Hepatocyte (in vitro differentiated cells): ENCODE measurements around the gene RAB11FIP5.
A peak's percentile ranks its signal among the peaks of the same experiment; 100 is the strongest.

Experiments
- EZH2 ChIP-seq: fragments of 200-600 bp; sonication (generic); IDR thresholded peaks from 2 replicates; pipeline ENCODE4 v1.6.1; 2016; ENCODE audit warnings: antibody characterized with exemption, mild to moderate bottlenecking, borderline replicate concordance
- EZH2phosphoT487 ChIP-seq: fragments of 200-600 bp; sonication (generic); IDR thresholded peaks from one replicate; pipeline ENCODE4 v1.6.1; 2018; ENCODE audit warnings: antibody characterized with exemption, mild to moderate bottlenecking, low read depth, moderate library complexity; ENCODE audit not compliant: unreplicated experiment, severe bottlenecking
- TF ChIP-seq, protein P1 (sequence below): fragments of 200-600 bp; sonication (generic); IDR thresholded peaks from 2 replicates; pipeline ENCODE4 v1.5.1; 2016; ENCODE audit warnings: antibody characterized with exemption, mild to moderate bottlenecking; ENCODE audit not compliant: poor library complexity

DNA sequence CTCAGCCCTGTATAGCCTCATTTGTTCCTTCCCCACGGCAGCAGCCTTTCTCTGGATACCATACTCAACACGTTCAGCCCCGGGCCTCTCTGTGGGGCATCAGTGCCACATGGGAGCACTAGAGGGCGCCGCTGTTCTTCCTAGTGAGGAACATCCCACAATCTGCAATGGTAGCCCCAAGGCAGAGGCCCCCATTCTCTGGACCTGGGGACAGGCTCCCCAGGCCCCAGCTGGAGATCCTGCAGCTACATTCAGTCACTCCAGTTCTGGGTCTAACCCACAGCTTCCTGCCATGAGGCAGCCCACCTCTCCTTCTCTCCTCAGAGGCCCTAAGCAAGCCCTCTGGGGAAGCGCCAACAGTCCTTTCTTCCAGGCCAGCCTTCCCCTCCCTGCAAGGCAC lies 27.1 kb downstream of the RAB11FIP5 start:
- TF ChIP-seq, protein P1, sequence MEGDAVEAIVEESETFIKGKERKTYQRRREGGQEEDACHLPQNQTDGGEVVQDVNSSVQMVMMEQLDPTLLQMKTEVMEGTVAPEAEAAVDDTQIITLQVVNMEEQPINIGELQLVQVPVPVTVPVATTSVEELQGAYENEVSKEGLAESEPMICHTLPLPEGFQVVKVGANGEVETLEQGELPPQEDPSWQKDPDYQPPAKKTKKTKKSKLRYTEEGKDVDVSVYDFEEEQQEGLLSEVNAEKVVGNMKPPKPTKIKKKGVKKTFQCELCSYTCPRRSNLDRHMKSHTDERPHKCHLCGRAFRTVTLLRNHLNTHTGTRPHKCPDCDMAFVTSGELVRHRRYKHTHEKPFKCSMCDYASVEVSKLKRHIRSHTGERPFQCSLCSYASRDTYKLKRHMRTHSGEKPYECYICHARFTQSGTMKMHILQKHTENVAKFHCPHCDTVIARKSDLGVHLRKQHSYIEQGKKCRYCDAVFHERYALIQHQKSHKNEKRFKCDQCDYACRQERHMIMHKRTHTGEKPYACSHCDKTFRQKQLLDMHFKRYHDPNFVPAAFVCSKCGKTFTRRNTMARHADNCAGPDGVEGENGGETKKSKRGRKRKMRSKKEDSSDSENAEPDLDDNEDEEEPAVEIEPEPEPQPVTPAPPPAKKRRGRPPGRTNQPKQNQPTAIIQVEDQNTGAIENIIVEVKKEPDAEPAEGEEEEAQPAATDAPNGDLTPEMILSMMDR, result peak; percentile 94
- TF ChIP-seq EZH2 (no peak), EZH2phosphoT487 (no peak)
